HG03521 (cell line): ENCODE data around the gene UCKL1.
"Not testable (repeated sequence)": the region's sequence is repeated elsewhere in the genome, so short reads cannot be mapped to it uniquely, and the experiment has no call there.

Experiments
- ATAC-seq: cut with Tn5 transposase; IDR thresholded peaks from one replicate; pipeline ENCODE4 v1.9.1; 2021; ENCODE audit warnings: mild to moderate bottlenecking, moderate library complexity; ENCODE audit not compliant: unreplicated experiment

Gene UCKL1

GRCh38 chr20:63972312-63973159, 16.3 kb upstream of the UCKL1 start:
- no peak for ATAC-seq

- ATAC-seq = not testable (repeated sequence)
Measured at GRCh38 chr20:63971960-63972311, 15.7 kb upstream of the UCKL1 start.

- ATAC-seq = no peak
Measured at GRCh38 chr20:63970714-63971431, 14.7 kb upstream of the UCKL1 start.

- ATAC-seq = no peak
Measured at GRCh38 chr20:63969838-63970713, 13.9 kb upstream of the UCKL1 start, which contains the start of gene ZNF512B. Gene ZNF512B, minus strand, starts transcription at chr20:63969930. Its CDS starts 1,980 bp downstream, at chr20:63967950.

GRCh38 chr20:63968928-63969760, 12.9 kb upstream of the UCKL1 start:
- no peak for ATAC-seq

GRCh38 chr20:63968136-63968927, 12.1 kb upstream of the UCKL1 start:
- ATAC-seq = no peak

- ATAC-seq = no peak
Measured at GRCh38 chr20:63967330-63968135, 11.3 kb upstream of the UCKL1 start.

- no peak for ATAC-seq
Measured at GRCh38 chr20:63966944-63967322, 10.7 kb upstream of the UCKL1 start.

- no peak for ATAC-seq
Measured at GRCh38 chr20:63966172-63966943, 10.1 kb upstream of the UCKL1 start.

GRCh38 chr20:63964412-63964811, 8.2 kb upstream of the UCKL1 start:
- no peak for ATAC-seq

- ATAC-seq = no peak
Measured at GRCh38 chr20:63963784-63964301, 7.6 kb upstream of the UCKL1 start.

GRCh38 chr20:63963348-63963741, 7.1 kb upstream of the UCKL1 start:
- ATAC-seq = no peak

- no peak for ATAC-seq
Measured at GRCh38 chr20:63962426-63963347, 6.5 kb upstream of the UCKL1 start.

GRCh38 chr20:63961664-63962425, 5.6 kb upstream of the UCKL1 start:
- ATAC-seq = no peak

GRCh38 chr20:63960654-63961621, 4.7 kb upstream of the UCKL1 start:
- not testable (repeated sequence) for ATAC-seq
